ENCODE data around the gene SPART.

- TF ChIP-seq CTCF (conservative IDR thresholded peaks at IDR 0.05; ENCODE audit: low read depth, low read length) (no peak), EZH2 (IDR thresholded peaks at IDR 0.05; ENCODE audit: low read length, unreplicated experiment) (no peak), EZH2phosphoT487 (IDR thresholded peaks at IDR 0.05; ENCODE audit: borderline replicate concordance, low read length) (no peak)
Observed at GRCh38 chr13:36337938-36338641, 8.1 kb downstream of the SPART start.

Data from PC-3 (cell line).